SU-DHL-6 (cell line): ENCODE results near the gene VARS1.

Source experiments
- EZH2phosphoT487 ChIP-seq: fragments of 200-600 bp; sonication (generic), shearing (Covaris generic); conservative IDR thresholded peaks from 2 replicates; pipeline ENCODE4 v1.6.1; 2018; ENCODE audit warnings: mild to moderate bottlenecking, antibody characterized with exemption, low read length, moderate library complexity, mixed read lengths
- TF ChIP-seq, protein P1 (sequence below): fragments of 200-600 bp; sonication (generic); IDR thresholded peaks from one replicate; pipeline ENCODE4 v1.5.1; 2017; ENCODE audit warnings: antibody characterized with exemption, mild to moderate bottlenecking, low read length, moderate library complexity; ENCODE audit not compliant: insufficient read depth, poor library complexity, severe bottlenecking

DNA sequence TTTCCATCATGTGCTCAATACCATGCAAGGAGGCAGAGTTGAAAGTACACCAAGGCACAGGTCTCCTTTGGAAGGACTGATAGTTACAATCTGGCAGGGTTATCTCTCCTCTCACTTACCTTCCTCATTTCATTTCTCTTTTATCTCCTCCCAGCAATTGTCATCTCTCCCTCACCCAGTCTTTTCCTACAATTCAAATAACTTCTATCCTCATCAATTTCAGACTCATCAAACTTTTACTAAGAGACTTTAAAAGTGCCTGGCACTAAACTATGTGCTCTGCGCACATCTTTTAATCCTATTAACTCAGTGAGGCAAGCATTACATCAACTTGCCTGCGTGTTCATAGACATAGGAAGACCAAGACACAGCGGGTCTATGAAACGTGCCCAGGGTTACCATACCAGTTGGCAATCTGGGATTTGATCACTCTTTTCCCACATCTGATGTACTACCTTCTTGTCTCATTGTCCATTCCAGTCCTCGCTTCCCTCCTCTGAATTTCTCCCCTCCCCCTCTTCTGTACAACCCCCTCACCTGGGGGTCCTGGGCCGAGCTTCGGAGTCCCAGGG lies 1.2 kb downstream of the VARS1 start:
- TF ChIP-seq, protein P1, sequence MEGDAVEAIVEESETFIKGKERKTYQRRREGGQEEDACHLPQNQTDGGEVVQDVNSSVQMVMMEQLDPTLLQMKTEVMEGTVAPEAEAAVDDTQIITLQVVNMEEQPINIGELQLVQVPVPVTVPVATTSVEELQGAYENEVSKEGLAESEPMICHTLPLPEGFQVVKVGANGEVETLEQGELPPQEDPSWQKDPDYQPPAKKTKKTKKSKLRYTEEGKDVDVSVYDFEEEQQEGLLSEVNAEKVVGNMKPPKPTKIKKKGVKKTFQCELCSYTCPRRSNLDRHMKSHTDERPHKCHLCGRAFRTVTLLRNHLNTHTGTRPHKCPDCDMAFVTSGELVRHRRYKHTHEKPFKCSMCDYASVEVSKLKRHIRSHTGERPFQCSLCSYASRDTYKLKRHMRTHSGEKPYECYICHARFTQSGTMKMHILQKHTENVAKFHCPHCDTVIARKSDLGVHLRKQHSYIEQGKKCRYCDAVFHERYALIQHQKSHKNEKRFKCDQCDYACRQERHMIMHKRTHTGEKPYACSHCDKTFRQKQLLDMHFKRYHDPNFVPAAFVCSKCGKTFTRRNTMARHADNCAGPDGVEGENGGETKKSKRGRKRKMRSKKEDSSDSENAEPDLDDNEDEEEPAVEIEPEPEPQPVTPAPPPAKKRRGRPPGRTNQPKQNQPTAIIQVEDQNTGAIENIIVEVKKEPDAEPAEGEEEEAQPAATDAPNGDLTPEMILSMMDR: no peak
- no peak for TF ChIP-seq EZH2phosphoT487
